Coronary artery (tissue), 2 donors: ENCODE data around the gene NMT2.

Experiments
- DNase-seq: peaks from one replicate; pipeline ENCODE4 v3.0.0-alpha.2; 2017; ENCODE audit warnings: low spot score
- H3K27ac ChIP-seq, 2 donors: fragments of 200-600 bp; sonication (generic); one replicate each; pipeline ENCODE4 v1.5.1; 2016 to 2019
- H3K4me3 ChIP-seq: fragments of 200-600 bp; sonication (generic); 2 replicates; pipeline ENCODE4 v1.5.1; 2016; ENCODE audit warnings: mild to moderate bottlenecking, moderate library complexity
- TF ChIP-seq, protein P1 (sequence below): fragments of 200-600 bp; sonication (generic); IDR thresholded peaks from one replicate; pipeline ENCODE4 v1.5.1; 2019; ENCODE audit warnings: antibody characterized with exemption

The NMT2 gene

DNA sequence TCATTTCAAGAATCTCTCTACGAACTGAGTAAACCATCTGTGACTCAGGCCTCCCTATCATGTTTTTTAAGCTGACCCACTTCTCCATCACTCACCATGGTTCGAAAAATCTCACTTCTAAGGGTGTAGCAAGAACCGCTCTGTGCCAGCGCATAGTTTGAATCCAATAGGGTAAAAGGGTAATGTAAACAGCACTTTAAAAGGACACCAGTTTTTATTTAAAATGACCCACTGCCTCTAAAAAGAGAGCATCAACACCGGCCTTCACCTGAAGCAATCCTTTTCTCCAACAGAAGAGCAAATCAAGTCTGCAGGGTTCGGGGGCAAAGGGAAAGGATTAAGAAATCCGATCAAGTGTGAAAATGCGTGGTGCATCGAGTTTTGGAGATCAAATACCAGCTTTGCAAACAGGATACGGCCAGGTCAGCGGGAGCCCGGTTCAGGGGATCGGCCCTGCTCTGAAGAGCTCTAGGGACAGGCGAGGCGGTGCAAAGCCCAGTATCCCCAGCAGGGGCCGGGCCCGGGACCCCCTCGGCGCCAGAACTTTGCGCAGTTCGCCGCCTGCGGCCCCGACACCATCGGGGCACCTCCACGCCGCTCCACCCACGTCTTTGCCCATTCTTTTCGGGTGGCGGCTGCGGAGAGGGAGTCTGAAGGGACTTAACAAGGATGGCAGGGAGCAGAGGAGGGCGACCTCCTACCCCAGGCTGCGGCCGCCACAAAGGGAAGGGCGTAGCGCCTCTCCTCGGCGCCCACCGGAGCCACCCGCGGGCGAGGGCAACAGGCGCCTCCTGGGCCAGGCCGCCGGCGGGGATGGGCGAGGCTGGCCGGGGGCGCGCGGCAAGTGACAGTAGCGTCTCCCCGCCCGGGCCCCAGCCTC lies 842 bp downstream of the NMT2 start:
- Histone ChIP-seq H3K4me3 (peak overlapping the region; percentile 97), H3K27ac (peak overlapping the region; percentile 44 to 91)
- TF ChIP-seq, protein P1, sequence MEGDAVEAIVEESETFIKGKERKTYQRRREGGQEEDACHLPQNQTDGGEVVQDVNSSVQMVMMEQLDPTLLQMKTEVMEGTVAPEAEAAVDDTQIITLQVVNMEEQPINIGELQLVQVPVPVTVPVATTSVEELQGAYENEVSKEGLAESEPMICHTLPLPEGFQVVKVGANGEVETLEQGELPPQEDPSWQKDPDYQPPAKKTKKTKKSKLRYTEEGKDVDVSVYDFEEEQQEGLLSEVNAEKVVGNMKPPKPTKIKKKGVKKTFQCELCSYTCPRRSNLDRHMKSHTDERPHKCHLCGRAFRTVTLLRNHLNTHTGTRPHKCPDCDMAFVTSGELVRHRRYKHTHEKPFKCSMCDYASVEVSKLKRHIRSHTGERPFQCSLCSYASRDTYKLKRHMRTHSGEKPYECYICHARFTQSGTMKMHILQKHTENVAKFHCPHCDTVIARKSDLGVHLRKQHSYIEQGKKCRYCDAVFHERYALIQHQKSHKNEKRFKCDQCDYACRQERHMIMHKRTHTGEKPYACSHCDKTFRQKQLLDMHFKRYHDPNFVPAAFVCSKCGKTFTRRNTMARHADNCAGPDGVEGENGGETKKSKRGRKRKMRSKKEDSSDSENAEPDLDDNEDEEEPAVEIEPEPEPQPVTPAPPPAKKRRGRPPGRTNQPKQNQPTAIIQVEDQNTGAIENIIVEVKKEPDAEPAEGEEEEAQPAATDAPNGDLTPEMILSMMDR: peak; percentile 24
- peak; percentile 78 for DNase-seq

DNA sequence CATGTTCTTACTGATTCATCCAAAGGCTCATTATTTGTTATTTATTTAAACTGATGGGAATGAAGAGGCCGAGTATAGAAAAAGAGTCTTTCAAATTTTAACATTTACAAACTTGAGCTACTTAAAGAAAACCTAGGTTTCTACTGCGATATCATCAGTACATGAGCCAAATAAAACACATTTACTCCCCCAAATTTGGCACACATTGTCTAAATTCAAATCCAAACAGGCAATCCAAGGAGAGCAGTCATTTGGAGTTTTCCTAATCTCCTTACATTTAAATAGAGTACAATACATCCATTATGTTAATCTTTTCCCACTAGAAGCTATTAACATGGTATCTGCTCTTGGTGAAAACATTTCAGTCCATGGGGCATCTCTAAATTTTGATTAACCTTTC lies 2.2 kb downstream of the NMT2 start:
- DNase-seq: no peak
- TF ChIP-seq, protein P1: no peak
- Histone ChIP-seq H3K4me3 (no peak overlapping the region), H3K27ac (no peak overlapping the region)

DNA sequence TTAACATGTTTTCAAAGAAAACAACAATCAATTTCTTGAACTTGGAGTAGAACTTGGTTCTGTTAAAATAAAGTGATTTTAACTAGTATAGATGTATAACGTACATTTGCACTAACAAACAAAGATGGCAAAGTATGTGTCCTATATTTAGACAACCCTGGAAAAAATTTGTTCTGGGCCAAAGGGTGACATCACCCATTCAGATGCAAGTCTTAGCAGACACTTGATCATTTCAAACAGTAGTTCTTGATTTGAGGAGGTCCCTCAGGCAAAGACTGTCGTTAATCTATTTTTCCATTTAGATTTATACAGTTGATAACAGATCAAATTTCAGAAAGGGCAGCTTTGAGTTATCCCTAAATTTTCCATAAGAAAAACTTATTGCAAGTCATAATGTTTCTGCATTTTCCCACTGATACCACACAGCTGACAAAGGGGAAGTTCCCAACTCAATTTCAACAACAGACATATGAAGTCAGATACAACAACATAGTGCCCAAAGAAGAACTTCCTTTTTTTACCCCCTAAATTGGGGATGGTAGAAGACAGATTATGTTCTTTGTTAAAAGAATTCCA lies 5.2 kb downstream of the NMT2 start:
- no peak overlapping the region for H3K4me3 ChIP-seq
- TF ChIP-seq, protein P1: no peak
- H3K27ac ChIP-seq: no peak overlapping the region
- DNase-seq: no peak

DNA sequence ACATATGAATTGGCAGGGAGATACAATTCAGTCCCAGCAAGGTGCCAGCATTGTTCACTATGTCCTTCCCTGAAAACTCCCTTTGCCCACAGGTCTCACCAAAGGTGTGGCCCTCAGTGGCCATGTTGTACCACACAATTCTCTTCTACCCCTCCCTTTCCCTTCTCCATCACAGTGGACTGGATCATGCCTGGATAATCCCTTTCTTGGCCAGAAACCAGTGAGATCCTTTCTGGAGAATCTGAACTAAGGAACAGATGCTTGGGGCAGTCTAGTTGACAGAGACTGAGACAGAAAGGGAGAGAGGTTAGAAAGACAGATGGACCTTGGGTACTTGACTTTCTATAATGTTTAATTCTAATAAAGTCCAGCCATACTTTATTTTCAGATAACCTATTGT lies 9.5 kb downstream of the NMT2 start:
- TF ChIP-seq, protein P1: no peak

DNA sequence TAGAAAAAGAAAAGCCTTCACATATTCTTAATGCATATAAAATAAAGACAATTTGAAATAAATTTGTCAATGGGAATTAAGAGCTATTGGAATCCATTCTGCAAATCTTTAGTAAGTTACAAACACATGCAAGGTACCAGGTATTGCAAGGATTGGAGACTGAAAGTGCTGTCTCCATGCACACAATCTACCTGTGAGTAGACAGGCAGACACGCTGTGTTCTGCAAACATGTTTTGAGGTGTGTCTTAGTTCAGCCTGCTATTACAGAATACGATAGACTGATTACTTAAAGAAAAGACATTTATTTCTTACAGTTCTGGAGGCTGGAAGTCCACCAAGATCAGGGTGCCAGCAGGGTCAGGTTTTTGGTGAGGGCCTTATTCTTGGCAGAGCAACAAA lies 10.0 kb downstream of the NMT2 start:
- TF ChIP-seq, protein P1: no peak
- Histone ChIP-seq H3K27ac (no peak overlapping the region), H3K4me3 (no peak overlapping the region)
- no peak for DNase-seq

More for the DNA sequence above, 9.5 kb downstream of the NMT2 start:
- Histone ChIP-seq H3K27ac (no peak overlapping the region), H3K4me3 (no peak overlapping the region)
- DNase-seq: no peak

DNA sequence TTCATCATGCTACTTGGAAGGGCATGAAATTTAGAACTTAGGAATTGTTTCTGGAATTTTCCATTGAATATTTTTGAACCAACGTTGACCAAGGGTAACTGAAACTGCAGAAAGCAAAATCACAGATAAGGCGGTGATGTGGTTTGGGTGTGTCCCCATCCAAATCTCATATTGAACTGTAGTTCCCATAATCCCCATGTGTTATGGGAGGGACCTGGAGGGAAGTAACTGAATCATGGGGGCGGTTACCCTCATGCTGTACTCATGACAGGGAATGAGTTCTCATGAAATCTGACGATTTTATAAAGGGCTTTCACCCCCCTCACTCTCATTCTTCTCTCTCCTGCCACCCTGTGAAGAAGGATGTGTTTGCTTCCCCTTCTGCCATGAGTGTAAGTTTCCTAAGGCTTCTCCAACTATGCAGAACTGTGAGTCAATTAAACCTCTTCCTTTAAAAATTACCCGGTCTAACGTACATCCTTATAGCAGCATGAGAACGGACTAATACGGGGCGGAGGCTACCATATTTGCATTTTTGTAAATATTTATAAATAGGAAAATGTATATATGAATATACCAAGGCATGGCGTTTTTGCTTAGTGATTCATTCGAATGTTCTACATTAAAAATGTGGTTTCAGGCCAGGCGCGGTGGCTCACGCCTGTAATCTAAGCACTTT lies 12.4 kb downstream of the NMT2 start:
- Histone ChIP-seq H3K4me3 (no peak overlapping the region), H3K27ac (no peak overlapping the region)
- no peak for DNase-seq
- TF ChIP-seq, protein P1: no peak
